Measurements from ENCODE around the gene NRARP.

The NRARP gene

DNA sequence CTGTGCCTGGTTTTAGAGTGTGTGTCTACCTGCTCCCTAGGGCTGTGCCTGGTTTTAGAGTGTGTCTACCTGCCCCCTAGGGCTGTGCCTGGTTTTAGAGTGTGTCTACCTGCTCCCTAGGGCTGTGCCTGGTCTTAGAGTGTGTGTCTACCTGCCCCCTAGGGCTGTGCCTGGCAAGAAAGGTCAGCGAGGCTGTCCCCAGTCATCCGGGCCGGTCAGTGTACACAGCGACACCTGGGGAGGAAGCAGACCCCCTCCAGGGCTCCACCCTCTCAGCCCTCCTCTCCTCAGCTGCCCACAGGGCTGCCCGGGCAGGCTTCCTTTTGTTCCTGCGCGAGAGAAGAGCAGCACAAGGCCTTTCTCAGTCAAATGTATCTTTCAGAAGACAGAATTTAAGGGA is 4.1 kb downstream of the NRARP start:
- DNase-seq (ENCODE audit: low spot score), result no peak

DNA sequence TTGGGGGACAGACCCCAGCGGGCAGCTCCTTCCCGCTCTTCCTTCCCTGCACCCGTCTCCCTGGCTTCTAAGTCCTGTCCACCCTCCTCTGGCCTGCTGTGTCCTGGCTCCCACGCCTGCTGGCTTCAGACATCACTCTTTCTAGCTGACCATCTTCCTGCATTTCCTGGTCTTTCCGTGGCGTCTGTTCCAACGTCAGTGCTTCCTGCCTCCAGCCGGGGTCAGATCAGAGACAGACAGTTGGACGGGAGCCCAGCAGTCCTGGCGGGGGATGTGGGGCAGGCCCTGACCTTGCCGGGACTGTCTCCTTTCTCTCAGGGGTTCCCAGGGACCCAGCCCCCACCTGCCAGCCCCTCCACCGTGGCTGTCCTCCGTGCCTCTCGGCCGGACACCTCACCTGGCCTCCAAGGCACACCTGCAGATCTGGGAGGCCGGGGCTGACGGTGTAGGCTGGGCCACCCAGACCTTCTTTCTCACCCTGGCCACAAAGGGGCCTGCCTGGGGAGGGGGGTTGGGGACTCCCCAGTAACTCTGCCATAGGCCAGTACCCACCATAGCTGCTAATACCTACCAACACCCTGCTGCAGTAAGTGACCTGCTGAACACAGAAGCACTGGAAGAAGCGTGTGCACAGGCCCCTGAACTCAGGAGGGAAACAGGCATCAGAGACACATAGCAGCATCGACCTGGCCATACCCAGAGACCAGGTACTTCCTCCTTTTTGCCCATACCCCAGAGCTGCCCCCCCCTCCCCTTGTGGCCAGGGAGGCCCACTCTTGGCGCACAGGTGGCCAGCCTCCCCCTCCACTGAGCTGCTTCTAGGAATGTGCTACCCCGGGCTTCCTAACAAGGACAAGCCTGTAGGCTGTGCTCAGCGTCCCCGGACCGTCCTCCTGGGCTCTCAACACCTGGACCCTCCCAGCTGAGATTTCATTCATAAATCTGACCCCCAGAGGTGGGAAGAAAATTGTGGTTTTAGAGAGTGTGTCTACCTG is 5.1 kb downstream of the NRARP start:
- no peak for DNase-seq (ENCODE audit: low spot score)

DNA sequence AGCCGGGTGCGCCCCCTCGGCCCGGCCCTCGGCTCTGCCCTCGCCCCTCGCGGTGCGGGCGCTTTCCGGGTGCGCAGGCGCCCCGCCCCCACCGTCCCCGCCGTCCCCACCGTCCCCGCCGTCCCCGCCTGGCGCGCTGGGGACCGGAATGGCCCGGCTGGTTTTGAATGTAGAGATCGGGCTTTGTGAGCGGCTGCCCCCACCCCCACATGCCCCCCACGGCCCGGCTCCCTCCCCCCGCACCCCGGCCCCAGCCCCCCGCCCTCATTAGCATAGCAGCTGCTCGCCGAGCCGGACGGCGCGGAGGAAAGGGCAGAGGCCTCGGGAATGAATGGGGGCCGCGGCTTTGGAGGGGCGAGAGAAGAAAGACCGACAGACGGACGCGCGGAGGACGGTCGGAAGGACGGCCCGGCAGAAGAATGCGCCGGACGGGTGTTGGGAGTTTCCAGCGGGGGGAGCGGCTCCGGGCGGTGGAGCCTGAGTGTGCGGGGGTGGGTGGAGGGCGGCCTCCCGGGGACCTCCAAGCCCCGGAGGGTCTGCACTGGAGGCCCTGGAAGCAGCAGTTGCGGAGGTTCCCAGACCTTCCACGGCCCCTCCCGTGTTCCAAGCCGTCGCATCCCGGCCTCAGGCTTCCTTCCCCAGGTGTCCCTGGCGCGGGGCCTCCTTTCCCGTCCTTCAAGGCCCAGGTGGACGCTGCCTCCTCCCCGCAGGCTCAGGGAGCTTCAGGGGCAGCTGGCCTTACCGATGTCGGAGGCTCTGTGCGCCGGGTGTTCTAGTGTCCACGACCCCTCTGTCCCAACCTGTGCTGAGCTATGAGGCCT is 6.0 kb downstream of the NRARP start:
- no peak for DNase-seq (ENCODE audit: low spot score)

DNA sequence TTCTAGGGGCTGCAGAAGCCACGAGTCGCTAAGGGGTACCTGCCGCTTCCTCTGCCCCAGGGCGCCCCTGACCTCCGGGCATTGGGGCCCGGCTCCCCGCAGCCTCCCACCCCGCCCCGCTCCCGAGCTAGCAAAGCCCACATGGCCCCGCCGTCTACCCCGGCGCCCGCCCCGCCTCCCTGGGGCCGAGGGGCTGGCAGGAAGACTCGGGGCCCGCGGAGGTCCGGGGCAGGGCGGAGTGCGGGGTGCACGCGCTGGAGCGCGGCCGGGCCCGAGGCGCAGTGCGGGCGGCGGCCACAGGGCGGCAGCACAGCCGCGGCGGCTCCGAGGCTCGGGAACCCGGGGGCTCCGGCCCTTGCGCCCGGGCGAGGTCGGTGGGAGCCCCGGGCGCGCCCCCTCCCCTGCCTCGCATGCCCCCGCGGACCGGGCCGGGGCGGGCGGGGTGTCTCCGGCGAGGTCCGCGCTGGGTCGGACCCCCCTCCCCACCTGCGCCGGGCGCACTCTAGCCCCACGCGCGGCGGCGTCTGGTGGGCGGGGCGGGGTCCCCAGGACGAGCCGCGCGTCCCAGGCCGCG is 6.7 kb downstream of the NRARP start:
- no peak for DNase-seq (ENCODE audit: low spot score)

DNA sequence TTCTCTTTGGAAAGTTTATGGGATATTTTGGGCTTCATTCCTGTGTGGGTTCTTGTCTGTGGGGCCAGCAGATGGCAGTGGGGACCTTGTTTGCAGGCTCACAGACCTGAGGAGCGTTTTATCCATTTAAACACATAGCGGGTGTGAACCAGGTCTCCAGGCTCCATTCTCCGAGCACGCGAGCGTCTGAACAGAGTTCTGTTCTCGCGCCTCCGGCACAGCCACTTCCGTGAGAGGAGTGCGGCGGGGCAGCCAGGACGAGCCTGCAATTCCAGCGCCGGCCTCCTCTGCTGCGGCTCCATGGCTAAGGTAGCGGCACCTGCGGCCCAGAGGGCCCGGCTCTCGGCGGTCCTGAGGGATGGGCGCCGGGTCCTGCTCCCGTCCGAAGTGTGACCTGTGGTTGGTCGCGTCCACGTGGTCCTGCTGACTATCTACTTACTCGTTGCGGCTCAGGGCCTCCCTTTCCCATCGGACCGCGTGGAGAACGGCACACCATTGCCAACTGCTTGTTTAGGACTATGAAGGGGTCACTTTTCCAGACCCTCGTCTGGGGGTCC is 7.3 kb downstream of the NRARP start:
- DNase-seq (ENCODE audit: low spot score), result no peak

DNA sequence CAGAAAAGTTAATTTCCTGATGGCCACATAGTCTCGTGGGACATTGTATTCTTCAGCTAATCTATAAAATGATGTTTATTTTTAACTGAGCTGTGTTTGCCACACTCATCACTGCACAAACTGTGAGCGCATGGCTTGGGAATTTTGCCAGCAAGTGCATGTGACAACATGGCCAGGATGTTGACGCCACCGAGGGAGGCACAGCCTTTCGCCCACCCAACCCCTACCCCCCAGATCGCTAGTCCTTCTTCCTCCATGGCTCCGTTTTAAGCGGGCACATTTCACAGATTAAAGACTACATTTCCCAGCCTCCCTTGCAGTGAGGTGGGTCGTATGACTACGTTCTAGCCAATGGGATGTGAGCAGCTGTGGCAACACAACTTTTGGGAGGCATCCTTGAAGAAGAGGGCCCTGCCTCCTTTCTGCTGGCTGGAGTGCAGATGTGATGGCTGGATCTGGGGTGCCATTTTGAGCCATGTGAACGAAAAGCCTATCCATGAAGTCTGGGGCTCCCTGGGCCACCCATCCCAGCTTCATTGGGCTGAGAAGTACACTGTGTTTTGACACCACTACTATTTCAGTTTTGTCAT is 7.9 kb downstream of the NRARP start:
- DNase-seq (ENCODE audit: low spot score), result no peak

DNA sequence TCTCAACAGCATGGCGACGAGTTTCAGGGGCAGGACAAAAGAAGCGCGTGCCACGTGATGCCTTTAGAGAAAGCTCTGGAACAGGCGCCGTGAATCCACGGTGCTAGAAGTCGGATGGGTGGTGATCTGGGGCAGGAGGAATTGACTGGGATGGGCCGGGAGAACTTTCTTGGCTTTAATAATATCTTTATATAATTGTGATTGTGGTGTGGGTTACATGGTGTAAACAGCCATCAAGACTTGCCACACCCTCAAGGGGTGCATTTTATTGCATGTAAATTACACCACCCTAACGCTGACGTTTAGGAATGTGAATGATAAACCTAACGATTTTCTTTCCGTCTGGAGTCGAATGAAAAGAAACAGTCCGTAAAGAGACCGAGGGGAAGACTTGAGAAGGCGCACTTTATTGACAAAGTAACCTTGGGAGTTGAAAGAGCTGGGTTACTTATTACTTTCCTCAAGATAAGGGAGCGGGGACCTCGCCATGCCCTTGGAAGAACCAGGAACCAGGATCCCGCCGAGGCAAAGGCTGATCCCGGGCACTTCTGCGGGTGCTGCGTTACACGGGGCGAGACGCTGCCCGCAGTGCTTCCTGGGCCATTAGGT is 8.5 kb downstream of the NRARP start:
- no peak for DNase-seq (ENCODE audit: low spot score)

DNA sequence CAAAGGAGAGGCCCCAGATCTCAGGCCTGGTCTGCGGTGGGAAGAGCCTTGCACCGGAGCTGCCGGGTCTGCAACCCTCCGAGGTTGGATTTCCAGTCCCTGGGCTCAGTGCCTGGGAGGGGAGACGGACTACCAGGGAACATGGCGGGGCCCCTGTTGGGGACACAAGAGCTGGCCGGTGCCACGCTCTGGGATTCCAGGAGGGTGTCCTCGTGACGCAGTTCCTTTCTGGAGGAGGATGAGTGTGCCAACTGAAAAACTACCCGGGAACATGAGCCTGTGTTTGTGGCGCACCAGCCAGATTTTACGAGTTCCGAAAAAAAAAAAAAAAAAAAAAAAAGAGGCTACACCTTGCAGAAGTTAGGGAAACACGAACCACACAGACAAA is 9.0 kb downstream of the NRARP start:
- no peak for DNase-seq (ENCODE audit: low spot score)

DNA sequence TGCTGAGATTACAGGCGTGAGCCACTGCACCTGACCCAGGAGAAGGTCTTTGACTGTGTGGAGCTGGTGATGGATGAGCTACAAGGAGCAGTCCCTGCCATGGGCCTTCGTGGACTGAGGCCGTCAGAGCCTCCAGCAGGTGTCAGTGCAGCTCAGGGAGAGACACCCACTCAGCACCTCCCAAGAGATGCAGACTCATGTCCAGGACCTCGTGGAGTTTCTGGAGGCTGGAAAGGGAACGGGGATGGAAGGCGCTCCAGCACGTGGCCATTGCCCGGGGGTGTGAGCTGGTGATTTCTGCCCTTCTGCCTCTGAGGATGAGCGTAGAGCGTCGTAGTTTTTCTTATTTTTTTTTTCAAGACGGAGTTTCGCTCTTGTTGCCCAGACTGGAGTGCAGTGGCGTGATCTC is 15.1 kb downstream of the NRARP start:
- no peak for DNase-seq (ENCODE audit: low spot score)

DNA sequence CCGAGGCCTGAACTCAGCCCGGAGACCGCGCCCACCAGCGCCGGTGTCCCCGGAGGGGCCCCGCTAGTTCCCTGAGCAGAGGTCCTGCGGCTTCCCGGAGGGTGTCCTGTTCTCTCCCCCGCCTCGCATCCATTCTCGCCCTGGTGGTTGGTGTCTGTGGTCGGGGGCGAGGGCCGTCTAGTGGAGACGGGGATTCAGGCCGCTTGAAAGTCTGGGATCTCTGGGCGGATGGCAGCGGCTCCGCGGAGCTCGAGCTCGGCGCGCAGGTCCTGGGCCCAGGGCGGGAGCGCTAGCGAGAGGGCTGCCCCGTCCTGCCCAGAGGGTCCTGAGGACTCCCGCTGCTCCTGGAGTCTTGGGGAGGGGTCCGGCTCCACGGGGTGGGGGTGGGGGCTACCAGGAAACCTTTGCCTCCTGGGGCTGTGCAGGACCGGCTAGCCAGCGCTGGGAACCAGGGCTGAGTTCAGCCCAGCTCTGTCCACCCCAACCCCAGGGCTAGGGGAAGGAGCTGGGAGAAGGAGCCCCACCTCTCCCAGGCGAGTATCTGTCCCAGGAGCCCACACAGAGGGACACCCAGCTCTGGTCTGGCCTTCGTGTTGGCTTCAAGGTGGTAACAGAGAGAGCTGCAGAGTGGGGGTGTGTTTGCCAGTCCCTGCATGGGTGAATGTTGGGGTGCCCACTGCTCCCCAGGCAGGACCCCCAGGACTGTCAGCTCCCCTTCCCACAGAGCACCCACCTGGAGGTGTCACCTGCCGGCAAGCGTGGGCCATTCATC is 20.5 kb downstream of the NRARP start:
- no peak for DNase-seq (ENCODE audit: low spot score)

DNA sequence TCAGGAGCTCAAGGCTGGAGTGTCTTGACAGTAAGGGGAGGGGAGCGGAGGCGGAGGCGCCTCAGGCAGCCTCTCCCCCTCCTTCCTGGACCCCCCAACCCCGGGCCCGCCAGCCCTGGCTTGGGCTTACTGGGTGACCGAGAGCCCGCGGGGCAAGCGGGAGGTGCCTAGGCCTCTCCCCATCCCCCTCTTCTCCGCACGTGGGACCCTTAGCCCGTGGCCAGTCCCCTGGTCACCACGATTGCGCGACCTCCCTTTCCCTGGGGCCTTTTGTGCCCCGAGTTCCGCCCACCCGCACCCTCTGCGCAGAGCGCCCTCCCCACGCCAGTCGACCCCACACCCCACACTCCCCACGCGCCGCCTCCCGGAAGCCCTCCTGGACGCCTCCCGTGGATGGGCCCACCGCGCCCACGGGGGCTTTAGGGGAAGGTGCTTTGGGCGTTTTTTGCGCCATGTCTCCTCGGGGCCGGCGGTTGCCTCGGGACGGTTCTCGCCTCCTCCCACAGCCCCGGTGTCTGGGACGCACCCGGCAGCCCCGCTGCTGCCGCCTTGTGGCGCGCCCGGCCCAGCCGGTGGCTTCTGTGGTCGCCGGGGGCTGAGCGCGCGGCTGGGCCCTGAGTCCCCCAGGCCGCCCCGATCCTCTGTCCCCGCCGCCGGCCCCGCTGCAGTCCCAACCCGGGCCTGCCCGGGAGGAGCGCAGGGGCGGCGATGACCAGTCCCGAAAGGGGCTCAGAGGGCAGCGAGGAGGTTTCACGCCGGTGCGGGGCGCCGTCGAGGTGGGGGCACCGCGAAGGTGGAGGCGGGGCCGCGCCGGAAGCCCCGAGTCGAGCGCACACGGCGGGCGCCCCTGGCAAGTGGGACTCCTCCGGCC is 21.4 kb downstream of the NRARP start:
- no peak for DNase-seq (ENCODE audit: low spot score)

DNA sequence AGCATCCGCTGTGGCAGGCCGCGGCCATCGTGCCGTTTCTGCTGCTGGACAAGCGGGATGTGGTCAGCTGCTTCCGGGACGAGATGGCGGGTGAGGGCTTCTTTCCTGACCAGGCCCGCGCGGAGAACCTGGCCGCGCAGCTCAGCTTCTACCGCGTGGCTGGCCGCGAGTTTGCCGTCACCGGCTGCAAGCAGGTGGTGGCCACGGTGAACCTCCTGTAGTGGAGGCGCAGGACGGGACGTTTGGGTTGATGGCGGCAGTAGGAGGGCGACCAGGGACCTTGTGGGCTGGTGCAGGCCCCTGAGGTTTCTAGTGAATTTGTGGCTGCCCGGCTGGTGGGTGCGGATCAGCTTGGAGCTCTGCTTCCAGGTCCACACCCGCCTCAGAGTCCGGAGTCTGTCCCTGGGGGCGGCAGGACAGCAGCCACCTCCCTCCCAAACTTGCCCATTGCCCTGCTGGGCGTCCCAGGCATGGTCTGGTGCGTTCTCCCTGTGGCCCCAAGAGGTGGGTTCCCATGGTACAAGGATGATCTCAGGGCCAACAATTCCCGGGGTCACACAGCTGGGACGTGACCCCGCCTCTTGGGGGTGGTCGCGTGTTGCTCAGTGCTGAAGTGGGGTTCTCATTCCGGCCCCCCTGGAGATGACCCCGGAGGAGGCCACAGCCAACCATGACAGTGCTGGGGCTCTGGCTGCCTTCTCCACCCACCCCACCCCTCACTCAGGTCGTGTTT is 22.2 kb downstream of the NRARP start:
- DNase-seq (ENCODE audit: low spot score), result no peak

DNA sequence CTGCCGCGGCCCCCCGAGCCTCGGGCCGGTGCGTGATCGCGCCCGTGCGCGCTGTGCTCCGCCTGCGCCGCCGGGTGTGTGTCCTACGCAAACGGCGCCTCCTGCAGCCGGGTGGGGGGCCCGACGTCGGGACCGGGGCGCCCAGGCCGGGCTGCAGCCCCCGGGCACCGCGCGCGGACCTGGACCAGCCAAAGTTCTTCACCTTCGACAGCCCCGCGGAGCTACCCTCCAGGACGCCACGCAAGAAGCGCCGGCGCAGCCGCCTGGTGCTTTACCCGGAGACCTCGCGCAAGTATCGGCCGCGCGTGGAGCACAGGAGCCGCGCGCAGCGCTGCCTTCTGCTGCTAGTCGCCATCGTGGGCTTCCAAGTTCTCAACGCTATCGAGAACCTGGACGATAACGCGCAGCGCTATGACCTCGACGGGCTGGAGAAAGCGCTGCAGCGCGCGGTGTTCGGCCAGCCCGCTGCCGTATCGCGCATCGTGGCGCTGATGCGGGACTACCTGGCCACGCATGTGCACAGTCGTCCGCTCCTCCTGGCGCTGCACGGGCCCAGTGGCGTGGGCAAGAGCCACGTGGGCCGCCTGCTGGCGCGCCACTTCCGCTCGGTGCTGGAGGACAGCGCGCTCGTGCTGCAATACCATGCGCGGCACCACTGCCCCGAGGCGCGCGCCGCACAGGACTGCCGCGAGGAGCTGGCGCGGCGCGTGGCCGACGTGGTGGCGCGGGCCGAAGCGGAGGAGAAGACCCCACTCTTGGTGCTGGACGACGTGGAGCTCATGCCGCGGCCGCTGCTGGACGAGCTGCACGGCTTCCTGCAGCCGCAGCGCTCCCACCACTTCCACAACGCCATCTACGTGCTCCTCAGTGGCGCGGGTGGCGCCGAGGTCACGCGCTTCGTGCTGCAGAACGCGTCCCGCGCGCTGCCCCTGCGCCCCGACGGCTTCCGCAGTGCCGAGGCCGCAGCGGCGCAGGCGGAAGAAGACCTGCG is 23.1 kb downstream of the NRARP start:
- no peak for DNase-seq (ENCODE audit: low spot score)

DNA sequence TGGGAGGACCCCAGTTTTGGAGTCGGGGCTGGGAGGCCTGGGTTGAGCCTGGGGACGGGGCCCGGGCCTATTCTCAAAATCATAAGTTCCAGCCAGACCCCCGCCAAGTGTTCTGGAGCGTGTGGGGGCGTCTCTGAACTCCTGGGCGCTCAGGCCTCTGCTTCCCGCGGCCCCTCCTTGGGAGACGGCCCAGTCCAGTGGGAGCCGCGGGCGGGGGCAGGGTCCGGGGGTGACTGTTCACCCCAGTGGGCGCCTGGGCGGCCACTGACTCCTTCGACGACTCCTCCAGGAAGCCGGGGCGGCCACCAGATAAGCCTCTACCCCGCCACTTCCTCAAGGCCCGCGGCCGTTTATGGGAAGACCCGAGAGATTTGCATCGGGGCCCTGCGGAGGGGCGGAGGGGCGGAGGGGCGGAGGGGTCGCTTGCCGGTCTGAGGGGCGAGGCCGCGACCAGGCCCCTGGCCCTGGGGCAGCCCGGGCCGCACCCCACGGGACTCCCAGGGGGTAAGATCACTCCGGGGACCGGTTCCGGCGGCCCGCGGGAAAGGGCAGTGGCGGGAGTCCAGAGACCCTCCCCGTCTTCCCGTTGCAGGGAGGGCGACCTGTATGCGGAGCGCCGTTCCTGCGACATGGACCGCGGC is 23.9 kb downstream of the NRARP start:
- DNase-seq (ENCODE audit: low spot score), result no peak

DNA sequence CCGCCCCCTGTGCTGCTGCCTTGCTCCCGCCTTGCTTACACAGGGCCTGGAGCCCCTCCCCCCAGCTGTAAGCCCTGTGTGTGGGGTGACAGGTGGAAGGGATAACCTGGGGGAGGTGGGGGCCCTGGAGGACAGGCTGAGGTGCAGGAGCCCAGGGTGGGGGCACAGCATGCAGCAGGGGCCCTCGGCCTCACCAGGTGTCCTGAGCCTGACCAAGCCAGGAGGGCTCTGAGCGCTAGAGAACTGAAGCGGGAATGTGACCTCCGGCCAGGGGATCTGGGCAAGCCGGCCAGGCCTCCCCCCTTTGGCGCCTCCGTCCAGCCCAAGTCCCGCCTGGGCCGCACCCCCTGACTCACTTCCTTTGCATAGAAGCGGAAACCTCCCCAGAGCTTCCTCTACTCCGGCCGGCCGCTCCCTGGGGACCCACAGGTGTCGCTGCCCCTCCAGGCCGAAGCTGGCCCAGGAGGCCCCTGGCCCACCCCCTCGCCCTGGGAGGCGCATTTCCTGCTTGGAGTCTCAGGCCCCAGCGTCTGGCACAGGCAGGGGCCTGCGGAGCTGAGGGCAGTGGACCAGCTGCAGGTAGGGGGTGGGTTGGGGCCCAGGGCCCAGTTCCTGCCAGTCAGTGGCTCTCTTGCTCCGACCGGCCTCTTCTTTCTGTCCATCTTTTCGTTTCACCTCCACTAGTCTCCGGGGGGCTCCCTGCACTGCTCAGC is 24.6 kb downstream of the NRARP start, which contains the start of gene TOR4A:
TOR4A (plus strand) TSS at position 398 of the 713 bp plus-strand sequence. CDS start 964 bp downstream, outside the sequence.
- peak; percentile 33 for DNase-seq (ENCODE audit: low spot score)

All from CD4-positive, alpha-beta T cell treated with Interleukin-6 at 100 ng/mL for 8 hours (primary cell).